ENCODE data around the gene ILK. TPM values are rescaled to one million over a fixed set of nuclear protein-coding genes. Genes with fewer than 3 reads are reported as not detected.

ILK gene
- total RNA-seq, 1 donor from 2014 or later: 85.6 TPM

DNA sequence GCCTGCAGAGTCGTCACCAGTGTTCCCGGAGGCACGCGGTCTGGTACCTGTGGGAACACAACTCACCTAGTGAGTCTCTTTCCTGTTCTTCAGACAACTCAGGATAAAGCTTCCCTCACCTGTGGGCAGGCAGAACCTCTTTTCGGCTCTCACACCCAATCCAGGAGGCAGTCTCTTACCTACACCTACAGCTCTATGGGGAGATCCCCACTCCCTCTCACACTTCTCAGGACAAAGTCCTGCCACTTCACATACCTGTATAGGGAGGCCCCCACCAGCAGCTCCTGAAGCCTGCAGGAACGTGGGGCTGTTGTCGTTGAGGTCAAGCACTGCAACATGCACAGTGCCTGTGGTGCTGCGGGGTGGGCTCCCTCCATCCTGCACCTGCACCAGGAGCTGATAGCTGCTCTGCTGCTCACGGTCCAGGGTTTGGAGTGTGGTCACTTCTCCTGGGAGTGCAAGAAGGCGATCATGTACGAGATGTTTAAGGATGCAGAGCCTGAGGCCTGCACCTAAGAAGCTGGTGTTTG, 27.9 kb downstream of the ILK start:
- no peak overlapping the region for H3K9ac ChIP-seq
- no peak overlapping the region for H3K4me2 ChIP-seq
- H3K27me3 Mint-ChIP-seq (ENCODE audit: insufficient read depth, low read depth): peaks cover 7% of the 10 kb centered on the region
- no peak overlapping the region for H3K4me3 ChIP-seq
- no peaks in the 10 kb centered on the region for H3K36me3 ChIP-seq
- no peaks in the 10 kb centered on the region for H3K9me3 ChIP-seq (ENCODE audit: low read depth)
- TF ChIP-seq, protein P1, sequence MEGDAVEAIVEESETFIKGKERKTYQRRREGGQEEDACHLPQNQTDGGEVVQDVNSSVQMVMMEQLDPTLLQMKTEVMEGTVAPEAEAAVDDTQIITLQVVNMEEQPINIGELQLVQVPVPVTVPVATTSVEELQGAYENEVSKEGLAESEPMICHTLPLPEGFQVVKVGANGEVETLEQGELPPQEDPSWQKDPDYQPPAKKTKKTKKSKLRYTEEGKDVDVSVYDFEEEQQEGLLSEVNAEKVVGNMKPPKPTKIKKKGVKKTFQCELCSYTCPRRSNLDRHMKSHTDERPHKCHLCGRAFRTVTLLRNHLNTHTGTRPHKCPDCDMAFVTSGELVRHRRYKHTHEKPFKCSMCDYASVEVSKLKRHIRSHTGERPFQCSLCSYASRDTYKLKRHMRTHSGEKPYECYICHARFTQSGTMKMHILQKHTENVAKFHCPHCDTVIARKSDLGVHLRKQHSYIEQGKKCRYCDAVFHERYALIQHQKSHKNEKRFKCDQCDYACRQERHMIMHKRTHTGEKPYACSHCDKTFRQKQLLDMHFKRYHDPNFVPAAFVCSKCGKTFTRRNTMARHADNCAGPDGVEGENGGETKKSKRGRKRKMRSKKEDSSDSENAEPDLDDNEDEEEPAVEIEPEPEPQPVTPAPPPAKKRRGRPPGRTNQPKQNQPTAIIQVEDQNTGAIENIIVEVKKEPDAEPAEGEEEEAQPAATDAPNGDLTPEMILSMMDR (IDR thresholded peaks at IDR 0.05): no peak
- no peak for TF ChIP-seq EZH2phosphoT487 (IDR thresholded peaks at IDR 0.05)
- no peak for TF ChIP-seq EZH2 (IDR thresholded peaks at IDR 0.05)
- H3K4me1 ChIP-seq: peaks cover 3% of the 10 kb centered on the region
- no peaks in the 10 kb centered on the region for H3K4me1 Mint-ChIP-seq
- H4K20me1 ChIP-seq (ENCODE audit: low read depth): peaks cover 4% of the 10 kb centered on the region
- no peaks in the 10 kb centered on the region for H3K79me2 ChIP-seq (ENCODE audit: low read depth)
- no peaks in the 10 kb centered on the region for H3K9me3 Mint-ChIP-seq
- no peak overlapping the region for H3K27ac Mint-ChIP-seq
- no peak for DNase-seq (ENCODE audit: low spot score)
- peaks cover 9% of the 10 kb centered on the region for H3F3A ChIP-seq (ENCODE audit: low read depth)
- H3K27ac ChIP-seq: no peak overlapping the region
- no peak overlapping the region for H2AFZ ChIP-seq (replicated peaks)
- H3K27me3 ChIP-seq: peaks cover 40% of the 10 kb centered on the region
- peaks cover 31% of the 10 kb centered on the region for H3K36me3 Mint-ChIP-seq
- H3K4me3 Mint-ChIP-seq: no peak overlapping the region

DNA sequence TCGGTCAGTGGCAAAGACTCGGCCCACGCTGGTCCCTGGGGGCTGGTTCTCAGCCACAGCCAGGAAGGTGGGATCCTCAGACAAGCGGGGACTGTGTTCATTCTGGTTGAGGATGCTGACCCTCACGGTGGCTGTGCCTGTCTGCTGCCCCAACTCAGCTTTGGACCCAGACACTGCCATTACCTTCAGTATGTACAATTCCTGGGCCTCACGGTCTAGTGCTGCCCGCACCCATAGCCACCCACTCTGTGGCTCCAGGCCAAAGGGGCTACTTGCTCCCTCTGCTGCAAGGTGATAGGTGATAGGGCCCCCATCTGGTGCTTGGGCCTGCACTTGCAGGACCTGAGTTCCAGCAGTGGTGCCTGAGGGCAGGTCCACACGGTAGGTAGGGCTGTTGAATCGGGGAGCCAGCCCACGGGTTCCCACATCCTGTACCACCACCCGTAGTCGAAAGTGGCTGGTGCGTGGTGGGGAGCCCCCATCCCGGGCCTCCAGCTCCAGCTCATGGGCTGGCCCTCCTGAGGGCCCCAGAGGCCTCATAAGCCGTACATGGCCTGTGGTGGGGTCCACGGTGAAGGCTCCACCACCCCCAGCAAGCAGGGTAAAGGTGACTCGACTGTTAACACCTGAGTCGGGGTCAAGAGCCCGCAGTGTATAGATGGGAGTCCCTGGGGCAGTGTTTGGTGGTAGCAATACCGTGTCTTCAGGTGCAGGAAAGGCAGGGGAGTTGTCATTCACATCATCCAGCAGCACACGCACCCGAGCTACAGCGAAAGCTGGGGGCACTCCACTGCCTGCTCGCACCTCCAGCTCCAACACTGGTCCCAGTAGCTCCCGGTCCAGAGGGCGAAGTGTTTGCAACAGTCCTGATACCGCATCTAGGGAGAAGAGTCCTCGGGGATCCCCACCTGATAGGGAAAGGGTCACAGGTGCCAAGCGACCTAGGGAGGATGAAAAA, 28.8 kb downstream of the ILK start:
- Mint-ChIP-seq H3K9me3 (no peaks in the 10 kb centered on the region), H3K27me3 (ENCODE audit: insufficient read depth, low read depth) (peaks cover 7% of the 10 kb centered on the region), H3K27ac (no peak overlapping the region), H3K36me3 (peaks cover 25% of the 10 kb centered on the region), H3K4me3 (no peak overlapping the region), H3K4me1 (no peaks in the 10 kb centered on the region)
- Histone ChIP-seq H3K4me3 (no peak overlapping the region), H3K79me2 (ENCODE audit: low read depth) (no peaks in the 10 kb centered on the region), H3K36me3 (no peaks in the 10 kb centered on the region), H3K4me2 (no peak overlapping the region), H3K4me1 (peaks cover 3% of the 10 kb centered on the region), H3K9me3 (ENCODE audit: low read depth) (no peaks in the 10 kb centered on the region), H3K9ac (no peak overlapping the region), H3K27ac (no peak overlapping the region), H4K20me1 (ENCODE audit: low read depth) (peaks cover 4% of the 10 kb centered on the region), H3F3A (ENCODE audit: low read depth) (peaks cover 9% of the 10 kb centered on the region), H3K27me3 (peaks cover 40% of the 10 kb centered on the region), H2AFZ (replicated peaks) (no peak overlapping the region)
- TF ChIP-seq, protein P1 (IDR thresholded peaks at IDR 0.05): no peak
- TF ChIP-seq EZH2 (IDR thresholded peaks at IDR 0.05) (no peak), EZH2phosphoT487 (IDR thresholded peaks at IDR 0.05) (no peak)
- DNase-seq (ENCODE audit: low spot score): no peak

DNA sequence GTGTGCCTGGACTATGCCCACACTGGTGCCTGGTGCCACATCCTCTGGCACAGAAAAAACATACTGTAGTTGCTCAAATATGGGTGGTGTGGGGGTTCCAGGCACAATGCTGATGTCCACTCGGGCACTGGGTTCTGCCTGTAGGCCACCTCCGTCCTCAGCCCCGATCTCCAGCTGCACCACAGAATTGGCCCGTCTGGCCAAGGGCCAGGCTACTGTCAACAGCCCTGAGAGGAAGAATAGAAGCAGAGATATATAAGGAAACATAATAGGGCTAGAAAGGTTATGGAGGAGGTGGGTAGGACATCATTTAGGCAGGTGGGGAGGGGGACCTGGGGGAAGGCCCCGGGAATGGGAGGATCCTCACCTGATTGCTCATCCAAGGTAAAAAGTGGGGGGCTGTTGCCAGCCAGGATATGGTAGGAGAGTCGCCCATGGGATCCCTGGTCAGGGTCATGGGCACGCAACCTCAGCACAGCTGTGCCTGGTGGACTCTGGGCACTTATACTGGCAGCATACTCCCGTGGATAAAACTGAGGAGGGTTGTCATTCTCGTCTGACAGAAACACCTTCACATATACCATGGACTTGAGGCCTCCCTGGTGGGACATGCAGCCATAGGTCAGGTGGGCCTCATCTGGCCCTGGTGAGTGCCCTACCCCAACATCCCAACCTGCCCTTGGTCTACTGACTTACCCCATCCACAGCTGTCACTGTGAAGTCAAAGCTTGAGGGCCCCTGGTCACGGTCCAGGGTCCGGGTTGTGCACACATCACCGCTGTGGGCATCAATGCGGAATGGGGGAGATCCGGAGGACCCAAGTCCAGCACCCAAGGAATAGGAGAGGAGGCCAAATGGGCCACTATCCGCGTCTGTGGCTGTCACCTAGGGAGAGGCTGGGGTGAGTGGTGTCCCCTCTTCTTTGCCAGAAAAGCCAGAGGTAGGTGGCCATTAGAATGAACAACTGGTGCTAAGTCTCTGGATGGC, 30.1 kb downstream of the ILK start:
- Histone ChIP-seq H2AFZ (replicated peaks) (no peak overlapping the region), H3F3A (ENCODE audit: low read depth) (peaks cover 9% of the 10 kb centered on the region), H3K27ac (no peak overlapping the region), H3K27me3 (peaks cover 38% of the 10 kb centered on the region), H3K9me3 (ENCODE audit: low read depth) (no peaks in the 10 kb centered on the region), H4K20me1 (ENCODE audit: low read depth) (peaks cover 4% of the 10 kb centered on the region), H3K79me2 (ENCODE audit: low read depth) (no peaks in the 10 kb centered on the region), H3K4me2 (no peak overlapping the region), H3K9ac (no peak overlapping the region), H3K36me3 (no peaks in the 10 kb centered on the region), H3K4me3 (no peak overlapping the region), H3K4me1 (peaks cover 3% of the 10 kb centered on the region)
- TF ChIP-seq EZH2phosphoT487 (IDR thresholded peaks at IDR 0.05) (no peak), EZH2 (IDR thresholded peaks at IDR 0.05) (no peak)
- TF ChIP-seq, protein P1 (IDR thresholded peaks at IDR 0.05): no peak
- H3K4me1 Mint-ChIP-seq: no peaks in the 10 kb centered on the region
- peaks cover 22% of the 10 kb centered on the region for H3K36me3 Mint-ChIP-seq
- H3K27ac Mint-ChIP-seq: no peak overlapping the region
- H3K4me3 Mint-ChIP-seq: no peak overlapping the region
- DNase-seq (ENCODE audit: low spot score): no peak
- H3K27me3 Mint-ChIP-seq (ENCODE audit: insufficient read depth, low read depth): peaks cover 7% of the 10 kb centered on the region
- H3K9me3 Mint-ChIP-seq: no peaks in the 10 kb centered on the region
